Caco-2 (cell line): ENCODE data around the gene C3orf70. TPM values are rescaled to one million over a fixed set of nuclear protein-coding genes. Genes with fewer than 3 reads are reported as not detected.

Experiments used
- BruUV-seq: library from RNA; stranded (reverse); fragments of 400-500 nt; replicated peaks from 2 replicates; lab custom pipeline; 2021; lab: Mats Ljungman, UMichigan
- CTCF ChIA-PET: fragments of 300-600 bp; sonication (Branson Sonifier 250); formaldehyde crosslinking; loops from one replicate; lab custom pipeline; 2022; ENCODE audit warnings: antibody characterized with exemption; lab: Charles Lee
- POLR2A ChIA-PET: fragments of 300-600 bp; sonication (Branson Sonifier 250); formaldehyde crosslinking; loops from one replicate; lab custom pipeline; 2022; ENCODE audit warnings: antibody characterized with exemption; lab: Charles Lee
- DNase-seq, 2 experiments: peaks; one replicate each; pipeline versions ENCODE4 v3.0.0 to v3.0.0-alpha.2; 2020 to 2022
- H3K27me3 ChIP-seq: replicated peaks from 2 replicates; pipeline ENCODE4 v1.6.0; 2011; ENCODE audit warnings: low read length; ENCODE audit not compliant: control insufficient read depth, insufficient read depth
- H3K36me3 ChIP-seq: 2 replicates; pipeline ENCODE4 v1.5.1; 2011; ENCODE audit warnings: low read length; ENCODE audit not compliant: control insufficient read depth, insufficient read depth
- H3K4me1 ChIP-seq: fragments of 250-450 bp; sonication (Bioruptor Pico); 2 replicates; pipeline ENCODE4 v1.5.1; 2020; ENCODE audit warnings: mild to moderate bottlenecking
- H3K4me3 ChIP-seq: 2 replicates; pipeline ENCODE4 v1.5.1; 2011; ENCODE audit warnings: low read depth, mild to moderate bottlenecking, control low read depth, low read length
- H3K9me3 ChIP-seq: fragments of 250-450 bp; sonication (Bioruptor Pico); 2 replicates; pipeline ENCODE4 v1.5.1; 2020; ENCODE audit warnings: mild to moderate bottlenecking, moderate library complexity
- H3K27ac Mint-ChIP-seq: one replicate; pipeline ENCODE4 v1.8.0; 2022; ENCODE audit warnings: mixed read lengths; ENCODE audit not compliant: unreplicated experiment
- H3K27me3 Mint-ChIP-seq: one replicate; pipeline ENCODE4 v1.8.0; 2022; ENCODE audit warnings: mixed read lengths; ENCODE audit not compliant: insufficient read depth, unreplicated experiment
- H3K36me3 Mint-ChIP-seq: one replicate; pipeline ENCODE4 v1.8.0; 2022; ENCODE audit warnings: mild to moderate bottlenecking, mixed read lengths; ENCODE audit not compliant: insufficient read depth, unreplicated experiment
- H3K4me1 Mint-ChIP-seq: one replicate; pipeline ENCODE4 v1.8.0; 2022; ENCODE audit warnings: low read depth, mixed read lengths; ENCODE audit not compliant: unreplicated experiment
- H3K4me3 Mint-ChIP-seq: one replicate; pipeline ENCODE4 v1.8.0; 2022; ENCODE audit warnings: mild to moderate bottlenecking, moderate library complexity, mixed read lengths; ENCODE audit not compliant: unreplicated experiment
- H3K9me3 Mint-ChIP-seq: one replicate; pipeline ENCODE4 v1.8.0; 2022; ENCODE audit warnings: mixed read lengths; ENCODE audit not compliant: unreplicated experiment
- CTCF ChIP-seq, 2 experiments: fragments of 200-600 bp in 1 of 2; IDR thresholded peaks; 1 replicate in 1 of 2; 2 replicates in 1 of 2; pipeline versions ENCODE4 v1.5.1 to v1.8.0; 2011 to 2022; ENCODE audit warnings: antibody characterized with exemption in 1 of 2, control low read depth in 1 of 2, inconsistent platforms in 1 of 2, low read depth in 1 of 2, low read length in 1 of 2, mild to moderate bottlenecking in 1 of 2, moderate library complexity in 1 of 2; ENCODE audit not compliant: insufficient read depth in 1 of 2, severe bottlenecking in 1 of 2, unreplicated experiment in 1 of 2
- intact Hi-C: fragments of 100-400 bp; cut with micrococcal nuclease; formaldehyde crosslinking; loops from one replicate; pipeline ENCODE4 v1.10.0; 2022; ENCODE audit not compliant: unreplicated experiment
- total RNA-seq: library from RNA; stranded (reverse); gene quantifications from 2 replicates; pipeline ENCODE4 v1.2.3, GENCODE V29; 2022

The C3orf70 gene
- total RNA-seq, 1 experiment from 2014 or later: 11.2 TPM

GRCh38 chr3:185060655-185061054, 92.2 kb downstream of the C3orf70 start:
- no peak for TF ChIP-seq CTCF (IDR thresholded peaks at IDR 0.05; ENCODE audit: insufficient read depth in 1 of 2, low read depth in 1 of 2, low read length in 1 of 2, severe bottlenecking in 1 of 2, unreplicated experiment in 1 of 2)
- no peak overlapping the region for H3K27ac Mint-ChIP-seq
- intact Hi-C loops: no loop called here
- no peak overlapping the region for H3K4me3 ChIP-seq
- H3K4me1 ChIP-seq: no peaks in the 10 kb centered on the region
- peaks cover 19% of the 10 kb centered on the region for H3K9me3 Mint-ChIP-seq
- POLR2A ChIA-PET: no interaction called here
- DNase-seq: no peak
- H3K4me1 Mint-ChIP-seq: no peaks in the 10 kb centered on the region
- no peaks in the 10 kb centered on the region for H3K36me3 ChIP-seq
- no peak overlapping the region for H3K4me3 Mint-ChIP-seq
- H3K27me3 ChIP-seq: no peaks in the 10 kb centered on the region
- CTCF ChIA-PET: no interaction called here
- no TSS peak for BruUV-seq
- H3K36me3 Mint-ChIP-seq: peaks cover 4% of the 10 kb centered on the region
- H3K27me3 Mint-ChIP-seq: no peaks in the 10 kb centered on the region
- H3K9me3 ChIP-seq: peaks cover 5% of the 10 kb centered on the region; the same call in 1 of the 2 replicates

- DNase-seq: no peak
- ChIA-PET POLR2A (no interaction called here), CTCF (no interaction called here)
- H3K9me3 Mint-ChIP-seq: peaks cover 28% of the 10 kb centered on the region
- H3K4me3 Mint-ChIP-seq: no peak overlapping the region
- peaks cover 7% of the 10 kb centered on the region for H3K36me3 Mint-ChIP-seq
- no peaks in the 10 kb centered on the region for H3K36me3 ChIP-seq
- H3K4me3 ChIP-seq: no peak overlapping the region
- TF ChIP-seq CTCF (IDR thresholded peaks at IDR 0.05; ENCODE audit: insufficient read depth in 1 of 2, low read depth in 1 of 2, low read length in 1 of 2, severe bottlenecking in 1 of 2, unreplicated experiment in 1 of 2): no peak
- no peaks in the 10 kb centered on the region for H3K4me1 ChIP-seq
- no peak overlapping the region for H3K27ac Mint-ChIP-seq
- intact Hi-C loops: no loop called here
- peaks cover 5% of the 10 kb centered on the region; the same call in 1 of the 2 replicates for H3K9me3 ChIP-seq
- no TSS peak for BruUV-seq
- no peaks in the 10 kb centered on the region for H3K27me3 Mint-ChIP-seq
- H3K4me1 Mint-ChIP-seq: no peaks in the 10 kb centered on the region
- H3K27me3 ChIP-seq: no peaks in the 10 kb centered on the region
Measured at GRCh38 chr3:185059766-185060165, 93.1 kb downstream of the C3orf70 start.

- no peaks in the 10 kb centered on the region for H3K36me3 ChIP-seq
- H3K4me3 ChIP-seq: no peak overlapping the region
- no TSS peak for BruUV-seq
- H3K9me3 ChIP-seq: peaks cover 5% of the 10 kb centered on the region; the same call in 1 of the 2 replicates
- ChIA-PET CTCF (no interaction called here), POLR2A (no interaction called here)
- no peak for DNase-seq
- intact Hi-C loops: no loop called here
- Mint-ChIP-seq H3K36me3 (peaks cover 13% of the 10 kb centered on the region), H3K27ac (no peak overlapping the region), H3K4me3 (no peak overlapping the region), H3K27me3 (no peaks in the 10 kb centered on the region), H3K4me1 (no peaks in the 10 kb centered on the region), H3K9me3 (peaks cover 35% of the 10 kb centered on the region)
- no peaks in the 10 kb centered on the region for H3K27me3 ChIP-seq
- no peaks in the 10 kb centered on the region for H3K4me1 ChIP-seq
- TF ChIP-seq CTCF (IDR thresholded peaks at IDR 0.05; ENCODE audit: insufficient read depth in 1 of 2, low read depth in 1 of 2, low read length in 1 of 2, severe bottlenecking in 1 of 2, unreplicated experiment in 1 of 2): no peak
Measured at GRCh38 chr3:185058796-185059195, 94.1 kb downstream of the C3orf70 start.
